Stimulated activated CD4-positive, alpha-beta T cell treated with anti-CD3 and anti-CD28 coated beads, Interleukin-4, amount 100 ng/mL, for 24 hours (primary cell): ENCODE results near the gene MASP2.
"Not testable (repeated sequence)": the region's sequence is repeated elsewhere in the genome, so short reads cannot be mapped to it uniquely, and the experiment has no call there.

Source experiments
- DNase-seq: peaks from one replicate; pipeline ENCODE4 v3.0.0-alpha.2; 2020

MASP2 gene

GRCh38 chr1:11046625-11047365 lies at the start of gene MASP2:
TSS of gene MASP2 (minus strand) at chr1:11047239. CDS start at chr1:11047207, 32 bp downstream.
- DNase-seq: no peak

GRCh38 chr1:11083784-11084183 lies 36.7 kb upstream of the MASP2 start:
- DNase-seq: not testable (repeated sequence)

GRCh38 chr1:11080931-11081330 lies 33.9 kb upstream of the MASP2 start:
- DNase-seq: no peak

- no peak for DNase-seq
Observed at GRCh38 chr1:11078631-11079030, 31.6 kb upstream of the MASP2 start.

- not testable (repeated sequence) for DNase-seq
Observed at GRCh38 chr1:11073398-11073797, 26.4 kb upstream of the MASP2 start.

GRCh38 chr1:11072216-11072917 lies 25.3 kb upstream of the MASP2 start:
- DNase-seq: no peak

GRCh38 chr1:11071463-11072215 lies 24.6 kb upstream of the MASP2 start:
- no peak for DNase-seq

- DNase-seq: no peak
Observed at GRCh38 chr1:11070876-11071275, 23.8 kb upstream of the MASP2 start.

GRCh38 chr1:11068600-11069473 lies 21.8 kb upstream of the MASP2 start:
- DNase-seq: no peak

- DNase-seq: no peak
Observed at GRCh38 chr1:11067716-11068599, 20.9 kb upstream of the MASP2 start.

GRCh38 chr1:11065796-11066195 lies 18.8 kb upstream of the MASP2 start:
- DNase-seq: no peak

GRCh38 chr1:11064942-11065341 lies 17.9 kb upstream of the MASP2 start:
- no peak for DNase-seq

- DNase-seq: not testable (repeated sequence)
Observed at GRCh38 chr1:11063937-11064537, 17.0 kb upstream of the MASP2 start.

GRCh38 chr1:11062965-11063401 lies 15.9 kb upstream of the MASP2 start:
- DNase-seq: peak; percentile 43

- DNase-seq: no peak
Observed at GRCh38 chr1:11061652-11062365, 14.8 kb upstream of the MASP2 start.

- peak; percentile 90 for DNase-seq
Observed at GRCh38 chr1:11059968-11060830, 13.2 kb upstream of the MASP2 start, which contains the start of gene SRM. TSS of gene SRM (minus strand) at chr1:11060018. CDS start at chr1:11059943, 75 bp downstream.

- DNase-seq: peak; percentile 25
Observed at GRCh38 chr1:11059155-11059967, 12.3 kb upstream of the MASP2 start.

GRCh38 chr1:11058595-11059154 lies 11.6 kb upstream of the MASP2 start:
- no peak for DNase-seq
